Measurements from ENCODE around the gene VSTM4. TPM values are rescaled to one million over a fixed set of nuclear protein-coding genes. Genes with fewer than 3 reads are reported as not detected.
A peak's percentile ranks its signal among the peaks of the same experiment; 100 is the strongest.

Gene VSTM4
- total RNA-seq, 2 donors from 2014 or later: 0.06 to 0.13 TPM

GRCh38 chr10:49068672-49069217 lies 46.6 kb downstream of the VSTM4 start:
- no peak for ATAC-seq (replicated peaks)
- H3K4me1 Mint-ChIP-seq: no peaks in the 10 kb centered on the region
- no peak overlapping the region for H3K4me3 Mint-ChIP-seq
- H3K27me3 Mint-ChIP-seq: peaks cover 14% of the 10 kb centered on the region
- no peak overlapping the region for H3K27ac Mint-ChIP-seq
- no peaks in the 10 kb centered on the region for H3K36me3 Mint-ChIP-seq (ENCODE audit: low read depth)
- no peaks in the 10 kb centered on the region for H3K9me3 Mint-ChIP-seq

GRCh38 chr10:49068209-49068608 lies 47.1 kb downstream of the VSTM4 start:
- H3K27me3 Mint-ChIP-seq: peaks cover 14% of the 10 kb centered on the region

GRCh38 chr10:49066944-49067730 lies 48.2 kb downstream of the VSTM4 start:
- H3K27me3 Mint-ChIP-seq: peaks cover 17% of the 10 kb centered on the region
- ATAC-seq (replicated peaks): no peak
- no peak overlapping the region for H3K4me3 Mint-ChIP-seq
- H3K4me1 Mint-ChIP-seq: no peaks in the 10 kb centered on the region
- H3K36me3 Mint-ChIP-seq (ENCODE audit: low read depth): no peaks in the 10 kb centered on the region
- peaks cover 7% of the 10 kb centered on the region for H3K9me3 Mint-ChIP-seq
- H3K27ac Mint-ChIP-seq: no peak overlapping the region

More at GRCh38 chr10:49068209-49068608, 47.1 kb downstream of the VSTM4 start:
- Mint-ChIP-seq H3K27ac (no peak overlapping the region), H3K9me3 (no peaks in the 10 kb centered on the region), H3K4me3 (no peak overlapping the region), H3K36me3 (ENCODE audit: low read depth) (no peaks in the 10 kb centered on the region), H3K4me1 (no peaks in the 10 kb centered on the region)
- ATAC-seq (replicated peaks): no peak

- Mint-ChIP-seq H3K27ac (no peak overlapping the region), H3K36me3 (ENCODE audit: low read depth) (no peaks in the 10 kb centered on the region), H3K4me1 (no peaks in the 10 kb centered on the region), H3K9me3 (peaks cover 22% of the 10 kb centered on the region), H3K27me3 (peaks cover 27% of the 10 kb centered on the region), H3K4me3 (no peak overlapping the region)
- ATAC-seq (replicated peaks): no peak
Measured at GRCh38 chr10:49062229-49062628, 53.1 kb downstream of the VSTM4 start.

GRCh38 chr10:49061667-49062066 lies 53.7 kb downstream of the VSTM4 start:
- Mint-ChIP-seq H3K27me3 (peaks cover 26% of the 10 kb centered on the region), H3K36me3 (ENCODE audit: low read depth) (no peaks in the 10 kb centered on the region), H3K4me3 (no peak overlapping the region), H3K4me1 (no peaks in the 10 kb centered on the region), H3K9me3 (peaks cover 22% of the 10 kb centered on the region), H3K27ac (no peak overlapping the region)
- no peak for ATAC-seq (replicated peaks)

- no peak overlapping the region for H3K4me3 Mint-ChIP-seq
- ATAC-seq (replicated peaks): no peak
- H3K4me1 Mint-ChIP-seq: no peaks in the 10 kb centered on the region
- peaks cover 22% of the 10 kb centered on the region for H3K9me3 Mint-ChIP-seq
- no peaks in the 10 kb centered on the region for H3K36me3 Mint-ChIP-seq (ENCODE audit: low read depth)
- H3K27ac Mint-ChIP-seq: no peak overlapping the region
- H3K27me3 Mint-ChIP-seq: peaks cover 18% of the 10 kb centered on the region
Measured at GRCh38 chr10:49058463-49059255, 56.7 kb downstream of the VSTM4 start.

GRCh38 chr10:49057231-49057880 lies 58.0 kb downstream of the VSTM4 start:
- Mint-ChIP-seq H3K27ac (no peak overlapping the region), H3K9me3 (peaks cover 17% of the 10 kb centered on the region)
- no peak for ATAC-seq (replicated peaks)

GRCh38 chr10:49056356-49056755 lies 59.0 kb downstream of the VSTM4 start:
- Mint-ChIP-seq H3K27me3 (peaks cover 9% of the 10 kb centered on the region), H3K4me1 (no peaks in the 10 kb centered on the region), H3K27ac (no peak overlapping the region), H3K9me3 (peaks cover 10% of the 10 kb centered on the region), H3K4me3 (no peak overlapping the region), H3K36me3 (ENCODE audit: low read depth) (no peaks in the 10 kb centered on the region)
- ATAC-seq (replicated peaks): no peak

More at GRCh38 chr10:49057231-49057880, 58.0 kb downstream of the VSTM4 start:
- H3K4me1 Mint-ChIP-seq: no peaks in the 10 kb centered on the region
- no peak overlapping the region for H3K4me3 Mint-ChIP-seq
- peaks cover 17% of the 10 kb centered on the region for H3K27me3 Mint-ChIP-seq
- H3K36me3 Mint-ChIP-seq (ENCODE audit: low read depth): no peaks in the 10 kb centered on the region

- Mint-ChIP-seq H3K27me3 (peaks cover 10% of the 10 kb centered on the region), H3K4me1 (no peaks in the 10 kb centered on the region), H3K36me3 (ENCODE audit: low read depth) (no peaks in the 10 kb centered on the region), H3K9me3 (peaks cover 7% of the 10 kb centered on the region), H3K27ac (no peak overlapping the region), H3K4me3 (no peak overlapping the region)
- ATAC-seq (replicated peaks): no peak
Measured at GRCh38 chr10:49055221-49055849, 60.0 kb downstream of the VSTM4 start.

GRCh38 chr10:49054753-49055152 lies 60.6 kb downstream of the VSTM4 start:
- peaks cover 12% of the 10 kb centered on the region for H3K27me3 Mint-ChIP-seq
- ATAC-seq (replicated peaks): no peak
- H3K9me3 Mint-ChIP-seq: peaks cover 1% of the 10 kb centered on the region
- H3K4me1 Mint-ChIP-seq: no peaks in the 10 kb centered on the region
- no peak overlapping the region for H3K27ac Mint-ChIP-seq
- no peak overlapping the region for H3K4me3 Mint-ChIP-seq
- H3K36me3 Mint-ChIP-seq (ENCODE audit: low read depth): no peaks in the 10 kb centered on the region

- no peaks in the 10 kb centered on the region for H3K9me3 Mint-ChIP-seq
- H3K27me3 Mint-ChIP-seq: peaks cover 13% of the 10 kb centered on the region
- no peaks in the 10 kb centered on the region for H3K4me1 Mint-ChIP-seq
- no peak overlapping the region for H3K4me3 Mint-ChIP-seq
- no peak overlapping the region for H3K27ac Mint-ChIP-seq
- no peaks in the 10 kb centered on the region for H3K36me3 Mint-ChIP-seq (ENCODE audit: low read depth)
- ATAC-seq (replicated peaks): no peak
Measured at GRCh38 chr10:49053998-49054692, 61.2 kb downstream of the VSTM4 start.

- peak; percentile 48 for ATAC-seq (replicated peaks)
- no peaks in the 10 kb centered on the region for H3K36me3 Mint-ChIP-seq (ENCODE audit: low read depth)
- H3K4me1 Mint-ChIP-seq: no peaks in the 10 kb centered on the region
- H3K9me3 Mint-ChIP-seq: no peaks in the 10 kb centered on the region
- peaks cover 8% of the 10 kb centered on the region for H3K27me3 Mint-ChIP-seq
- H3K27ac Mint-ChIP-seq: no peak overlapping the region
- H3K4me3 Mint-ChIP-seq: no peak overlapping the region
Measured at GRCh38 chr10:49053053-49053997, 62.0 kb downstream of the VSTM4 start.

- H3K9me3 Mint-ChIP-seq: no peaks in the 10 kb centered on the region
- no peak for ATAC-seq (replicated peaks)
Measured at GRCh38 chr10:49052069-49052468, 63.3 kb downstream of the VSTM4 start.

More at GRCh38 chr10:49052069-49052468, 63.3 kb downstream of the VSTM4 start:
- Mint-ChIP-seq H3K27me3 (peaks cover 15% of the 10 kb centered on the region), H3K27ac (no peak overlapping the region), H3K4me3 (no peak overlapping the region), H3K36me3 (ENCODE audit: low read depth) (no peaks in the 10 kb centered on the region), H3K4me1 (no peaks in the 10 kb centered on the region)

Measured in activated T-helper 17 cell treated with anti-CD3 and anti-CD28 coated beads, Interleukin-2, amount 50 U/mL, for 72 hours (primary cell).